ENCODE data around the gene OR9A4.

The OR9A4 gene

DNA sequence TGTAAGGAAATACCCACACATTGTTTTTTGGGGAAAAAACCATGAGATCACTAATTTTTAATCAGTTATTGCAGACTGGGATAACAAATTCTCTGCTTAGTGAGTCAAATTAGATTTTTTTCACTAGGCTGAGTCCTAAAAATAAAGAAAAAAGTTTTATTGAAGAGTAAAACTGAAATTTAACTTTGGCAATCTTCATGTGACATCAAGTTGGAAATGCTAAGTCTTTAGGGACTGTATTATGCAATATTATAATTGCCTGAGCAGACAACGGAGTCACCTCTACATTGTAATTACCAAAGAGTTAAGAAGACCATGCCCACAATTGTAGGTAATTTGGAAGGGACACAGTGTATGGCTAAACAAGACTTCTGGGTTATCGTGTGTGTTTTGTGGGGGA lies 32.8 kb downstream of the OR9A4 start:
- DNase-seq (ENCODE audit: low spot score) = no peak

DNA sequence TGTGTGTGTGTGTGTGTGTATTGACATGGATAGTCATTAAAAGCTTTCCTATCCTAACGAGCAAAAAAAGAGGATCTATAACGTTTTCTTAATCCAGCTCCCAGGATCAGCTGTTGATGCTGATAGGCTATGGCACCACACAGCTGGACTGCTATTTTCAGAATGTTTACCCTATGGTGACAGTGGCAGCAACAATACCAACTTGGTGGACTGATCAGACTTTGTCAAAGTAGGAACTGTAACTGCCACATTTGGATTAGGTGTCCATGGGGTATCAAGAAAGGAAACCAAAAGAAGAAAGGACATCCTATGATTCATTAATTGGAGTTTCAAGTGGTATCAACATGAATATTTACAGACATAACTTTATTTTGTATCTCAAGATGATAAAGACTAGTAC lies 33.3 kb downstream of the OR9A4 start:
- no peak for DNase-seq (ENCODE audit: low spot score)

DNA sequence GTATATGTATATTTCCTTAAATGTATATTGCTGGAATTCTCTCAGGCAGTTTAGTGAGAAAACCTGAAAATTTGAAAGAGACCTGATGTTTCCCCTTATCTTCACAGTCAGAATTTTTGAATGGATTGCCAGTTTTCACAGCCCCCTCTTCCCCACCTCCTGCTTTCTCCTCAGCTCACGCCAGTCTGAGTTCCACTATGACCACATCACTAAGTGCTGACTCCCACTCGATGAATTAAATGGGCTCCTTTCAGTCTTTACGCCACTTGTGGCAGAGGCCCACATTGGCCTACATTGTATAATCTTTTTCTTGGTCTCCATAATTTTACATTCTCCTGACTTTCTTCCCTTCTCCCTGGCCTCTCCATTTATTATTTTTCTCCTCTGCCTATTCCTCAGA lies 33.7 kb downstream of the OR9A4 start:
- no peak for DNase-seq (ENCODE audit: low spot score)

DNA sequence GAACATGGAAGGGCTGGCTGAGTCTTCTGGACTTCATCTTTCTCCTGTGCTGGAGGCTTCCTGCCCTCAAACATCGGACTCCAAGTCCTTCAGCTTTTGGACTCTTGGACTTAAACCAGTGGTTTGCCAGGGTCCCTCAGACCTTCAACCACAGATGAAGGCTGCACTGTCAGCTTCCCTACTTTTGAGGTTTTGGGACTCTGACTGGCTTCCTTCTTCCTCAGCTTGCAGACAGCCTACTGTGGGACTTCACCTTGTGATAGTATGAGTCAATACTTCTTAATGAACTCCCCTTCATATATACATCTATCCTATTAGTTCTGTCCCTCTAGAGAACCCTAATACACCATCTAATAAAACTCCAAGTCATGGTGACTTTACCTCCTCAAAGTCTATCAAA lies 34.6 kb downstream of the OR9A4 start:
- DNase-seq (ENCODE audit: low spot score) = no peak

DNA sequence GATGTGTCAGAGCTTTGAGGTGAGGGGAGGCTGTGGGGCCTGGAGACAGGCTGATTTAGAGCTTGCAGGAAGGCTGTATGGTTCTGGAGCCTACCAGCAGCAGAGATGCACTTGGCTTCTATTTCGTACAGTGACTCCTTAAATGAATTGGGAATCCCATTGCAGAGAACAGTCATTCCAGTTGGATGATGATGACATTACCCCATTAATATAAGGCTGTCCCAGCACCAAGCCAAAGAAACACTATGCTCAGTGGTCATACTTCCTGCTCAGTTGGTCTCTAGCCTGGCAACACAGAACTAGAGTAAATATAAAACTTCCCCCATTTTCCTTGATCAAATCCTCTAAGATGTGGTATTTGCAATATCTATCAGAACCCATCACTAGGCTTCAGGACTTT lies 36.3 kb downstream of the OR9A4 start:
- DNase-seq (ENCODE audit: low spot score) = no peak

DNA sequence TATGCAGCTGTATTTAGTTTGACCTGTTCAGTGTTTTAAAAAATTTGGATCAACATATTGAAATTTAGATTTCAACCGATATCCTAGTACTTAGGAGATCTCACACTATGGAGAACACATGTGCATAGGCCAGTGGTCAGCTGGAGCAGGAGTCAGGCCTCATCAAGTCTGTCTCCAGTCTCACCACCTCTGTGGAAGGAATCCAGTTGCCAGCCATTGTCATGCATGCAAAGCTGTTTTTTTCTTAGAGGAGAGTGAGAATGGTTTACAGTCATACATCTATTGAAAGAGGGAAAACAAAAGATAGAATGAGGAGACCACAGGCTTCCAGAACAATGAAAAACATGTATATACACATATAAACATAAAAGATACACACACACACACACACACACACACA lies 38.1 kb downstream of the OR9A4 start:
- DNase-seq (ENCODE audit: low spot score) = no peak

DNA sequence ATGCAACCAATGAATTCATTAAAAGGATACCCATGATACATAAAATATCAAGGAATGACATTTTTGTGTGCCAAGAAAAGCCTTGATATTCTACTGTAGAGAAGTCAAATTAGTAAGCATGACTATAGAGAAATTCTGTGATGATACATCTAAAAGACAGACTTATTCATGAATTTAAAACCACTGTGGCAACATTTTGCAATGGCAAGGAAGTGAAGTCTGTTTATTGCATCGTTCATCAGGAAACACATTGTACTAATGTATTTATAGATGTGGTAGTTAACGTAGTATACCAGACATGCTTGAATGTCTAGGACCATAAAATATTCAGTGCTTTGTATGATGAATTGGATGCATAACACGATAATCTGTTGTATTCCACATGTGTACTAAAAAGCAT lies 39.9 kb downstream of the OR9A4 start:
- no peak for DNase-seq (ENCODE audit: low spot score)

- no peak for DNase-seq (ENCODE audit: low spot score)
Measured at GRCh38 chr7:141960687-141961422, 44.7 kb downstream of the OR9A4 start.

Data from LoVo (cell line).